HG03575 (cell line): Measurements from ENCODE around the gene ANXA2.
"Not testable (repeated sequence)": the region's sequence is repeated elsewhere in the genome, so short reads cannot be mapped to it uniquely, and the experiment has no call there.

ENCODE experiments used
- ATAC-seq: cut with Tn5 transposase; IDR thresholded peaks from one replicate; pipeline ENCODE4 v1.9.1; 2021; ENCODE audit not compliant: unreplicated experiment, insufficient number of reproducible peaks, low FRiP score; ENCODE audit errors: extremely low read depth

The ANXA2 gene

DNA sequence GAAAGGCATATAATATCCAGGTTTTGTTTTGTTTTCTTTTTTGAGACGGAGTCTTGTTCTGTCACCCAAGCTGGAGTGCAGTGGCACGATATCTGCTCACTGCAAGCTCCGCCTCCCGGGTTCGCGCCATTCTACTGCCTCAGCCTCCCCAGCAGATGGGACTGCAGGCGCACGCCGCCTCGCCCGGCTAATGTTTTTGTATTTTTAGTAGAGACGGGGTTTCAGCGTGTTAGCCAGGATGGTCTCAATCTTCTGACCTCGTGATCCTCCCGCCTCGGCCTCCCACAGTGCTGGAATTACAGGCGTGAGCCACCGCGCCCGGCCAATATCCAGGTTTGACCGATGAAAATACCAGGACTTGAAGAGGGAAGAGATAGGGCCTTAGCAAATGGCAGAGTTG, 15.0 kb upstream of the ANXA2 start:
- not testable (repeated sequence) for ATAC-seq

DNA sequence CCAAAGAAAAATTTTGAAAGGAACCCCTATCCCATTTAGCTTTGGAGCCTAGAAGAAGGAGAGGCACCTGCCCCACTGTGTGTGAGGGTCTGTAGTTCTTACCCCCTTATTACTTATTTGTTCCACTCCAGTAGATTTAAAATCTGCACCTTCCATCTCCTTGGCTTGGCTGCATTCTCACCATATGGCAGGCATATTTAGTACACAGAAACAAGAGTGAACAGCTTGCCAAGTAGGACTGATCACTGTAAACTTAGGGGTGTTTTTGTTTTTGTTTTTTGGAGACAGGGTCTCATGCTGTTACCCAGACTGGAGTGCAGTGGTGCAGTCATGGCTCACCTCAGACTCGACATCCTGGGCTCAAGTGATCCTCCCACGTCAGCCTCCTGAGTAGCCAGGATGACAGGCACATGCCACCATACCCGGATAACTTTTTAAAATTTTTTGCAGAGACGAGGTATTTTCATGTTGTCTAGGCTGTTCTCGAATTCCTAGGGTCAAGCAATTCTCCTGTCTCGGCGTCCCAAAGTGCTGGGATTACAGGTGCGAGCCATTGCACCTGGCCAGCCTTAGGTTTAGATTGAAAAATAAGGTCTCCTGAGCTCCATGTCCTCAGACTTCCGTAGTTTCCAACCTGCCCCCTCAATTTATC, 14.1 kb upstream of the ANXA2 start:
- ATAC-seq, result no peak

DNA sequence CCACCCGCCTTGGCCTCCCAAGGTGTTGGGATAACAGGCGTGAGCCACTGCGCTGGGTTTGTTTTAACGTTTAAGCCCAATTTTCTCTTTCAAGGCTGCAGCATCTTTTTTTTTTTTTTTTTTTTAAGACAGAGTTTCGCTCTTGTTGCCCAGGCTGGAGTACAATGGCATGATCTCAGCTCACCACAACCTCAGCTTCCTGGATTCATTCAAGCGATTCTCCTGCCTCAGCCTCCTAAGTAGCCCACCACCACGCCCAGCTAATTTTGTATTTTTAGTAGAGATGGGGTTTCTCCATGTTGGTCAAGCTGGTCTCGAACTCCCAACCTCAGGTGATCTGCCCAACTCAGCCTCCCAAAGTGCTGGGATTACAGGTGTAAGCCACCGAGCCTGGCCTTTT, 12.6 kb upstream of the ANXA2 start:
- ATAC-seq, result not testable (repeated sequence)

DNA sequence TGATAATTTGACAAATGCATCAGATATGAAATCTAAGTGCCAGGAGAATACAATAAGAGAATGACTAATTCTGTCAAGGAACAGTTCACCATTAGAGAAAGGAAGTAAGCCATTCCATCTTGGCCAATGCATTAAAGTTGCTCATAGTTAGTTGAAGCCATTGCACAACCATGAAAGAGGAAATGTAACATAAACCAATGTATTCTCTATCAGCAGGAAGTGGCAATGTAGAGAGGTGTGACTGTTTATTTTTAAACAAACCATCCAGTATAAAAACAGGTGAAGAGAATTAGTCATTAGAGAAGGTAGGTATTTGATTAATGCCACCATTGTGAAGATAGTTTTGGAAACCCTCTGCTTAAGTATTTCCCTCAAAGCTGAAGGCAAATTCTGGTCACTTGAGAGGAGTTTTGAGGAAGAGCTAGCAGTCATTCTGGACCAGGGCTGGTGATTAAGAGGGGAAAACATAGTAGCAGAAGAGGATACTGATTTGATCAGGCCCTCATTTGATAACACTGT, 10.7 kb upstream of the ANXA2 start:
- ATAC-seq, result no peak

DNA sequence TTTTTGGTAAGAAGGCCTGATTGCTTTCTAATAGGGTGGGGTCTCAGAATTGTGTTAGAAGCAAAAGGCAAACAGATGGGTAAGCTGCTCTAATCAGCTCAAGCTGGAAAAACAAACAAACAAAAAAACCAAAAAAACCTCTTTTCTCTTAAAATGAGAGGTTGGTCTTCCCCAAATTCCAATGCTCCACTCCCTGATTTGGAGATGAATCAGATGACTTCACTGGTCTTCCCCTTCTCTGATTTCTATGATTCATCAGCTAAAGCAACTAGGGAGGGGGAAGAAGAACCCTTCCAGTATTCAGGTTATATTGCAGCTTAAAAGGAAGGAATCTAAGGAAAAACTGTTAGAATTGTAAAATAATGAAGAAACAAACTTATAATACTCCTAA, 9.6 kb upstream of the ANXA2 start:
- no peak for ATAC-seq

DNA sequence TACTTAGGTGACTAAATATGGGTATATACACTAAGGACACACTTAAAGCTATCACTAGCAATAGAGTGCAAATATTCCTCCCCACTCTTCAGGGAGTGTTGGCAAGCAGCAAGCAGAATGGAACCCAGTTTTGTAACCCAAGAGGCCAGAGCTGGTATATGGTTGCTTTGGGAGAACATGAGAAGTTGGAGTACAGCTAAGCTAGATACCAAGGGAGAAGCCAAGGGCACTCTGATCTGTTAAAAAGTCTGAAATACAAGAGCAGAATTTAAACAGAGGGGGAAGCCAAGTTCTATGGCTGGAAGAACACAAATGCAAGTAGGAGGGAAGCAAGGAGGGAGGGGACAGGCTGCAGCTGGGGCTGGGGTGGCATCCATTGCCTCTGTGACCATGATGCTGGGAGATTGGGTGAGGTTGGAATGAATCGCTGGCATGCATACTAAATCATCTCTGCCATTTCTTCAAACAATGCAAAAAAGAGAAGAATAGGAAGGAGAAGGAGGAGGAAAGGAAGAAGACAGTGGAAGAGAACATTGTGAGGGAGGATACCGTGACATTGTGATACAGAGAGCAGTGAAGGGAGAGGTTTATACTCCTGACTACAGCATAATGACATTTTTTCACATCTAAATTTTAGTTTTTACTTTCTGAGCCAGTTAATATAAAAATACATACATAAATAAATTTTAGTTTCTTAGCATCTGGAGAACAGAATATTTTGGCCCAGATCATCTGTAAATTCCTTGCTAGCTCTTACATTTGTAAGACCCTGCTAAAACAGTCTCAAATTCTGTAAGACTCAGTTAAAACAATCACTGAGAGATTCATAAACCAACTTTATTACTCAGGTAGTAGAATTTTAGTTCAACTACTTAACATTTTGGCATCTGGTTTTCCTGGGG, 9.0 kb upstream of the ANXA2 start:
- no peak for ATAC-seq

DNA sequence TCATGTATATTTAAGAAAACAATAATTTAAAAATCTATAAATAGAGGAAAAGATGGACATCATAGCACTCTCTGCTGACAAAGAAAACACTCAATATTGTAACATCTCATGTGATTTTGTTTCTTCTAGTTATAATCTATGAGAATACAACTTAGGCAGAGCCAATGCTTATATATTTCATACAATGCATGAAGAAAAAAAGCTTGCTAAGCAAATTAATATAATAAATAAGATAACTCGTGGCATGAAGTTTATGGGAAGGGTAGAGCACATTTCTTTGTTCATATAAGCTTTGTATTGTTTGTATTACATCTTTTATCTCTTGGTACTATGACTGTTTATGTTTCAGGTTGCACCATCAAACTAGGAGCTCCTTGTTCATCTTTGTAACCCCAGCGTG, 7.6 kb upstream of the ANXA2 start:
- no peak for ATAC-seq

DNA sequence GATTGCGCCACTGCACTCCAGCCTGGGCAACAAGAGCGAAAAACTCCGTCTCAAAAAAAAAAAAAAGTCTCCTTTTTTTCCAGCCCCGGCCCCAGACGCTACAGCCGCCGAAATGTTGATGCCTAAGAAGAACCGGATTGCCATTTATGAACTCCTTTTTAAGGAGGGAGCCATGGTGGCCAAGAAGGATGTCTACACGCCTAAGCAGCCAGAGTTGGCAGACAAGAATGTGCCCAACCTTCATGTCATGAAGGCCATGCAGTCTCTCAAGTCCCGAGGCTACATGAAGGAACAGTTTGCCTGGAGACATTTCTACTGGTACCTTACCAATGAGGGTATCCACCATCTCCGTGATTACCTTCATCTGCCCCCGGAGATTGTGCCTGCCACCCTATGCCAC, 6.6 kb upstream of the ANXA2 start:
- ATAC-seq, result not testable (repeated sequence)

DNA sequence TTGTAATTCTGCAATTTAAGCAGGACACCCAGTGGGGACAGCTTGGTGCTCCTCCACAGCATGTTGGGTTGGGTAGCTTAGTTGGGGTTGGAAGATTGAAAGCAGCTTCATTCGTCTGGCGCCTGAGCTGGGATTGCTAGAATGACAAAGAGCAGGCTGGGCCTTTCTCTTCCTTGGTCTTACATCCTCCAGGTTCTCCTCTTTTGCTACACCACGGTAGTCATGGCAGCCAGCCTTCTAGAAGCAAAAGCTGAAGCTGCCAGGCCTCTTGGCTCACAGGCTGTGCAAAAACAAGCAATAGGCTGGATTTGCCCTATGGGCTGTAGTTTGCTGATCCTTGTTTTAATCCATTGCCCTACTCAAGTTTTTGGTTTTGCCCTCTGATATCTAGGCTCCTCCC, 3.2 kb upstream of the ANXA2 start:
- no peak for ATAC-seq

DNA sequence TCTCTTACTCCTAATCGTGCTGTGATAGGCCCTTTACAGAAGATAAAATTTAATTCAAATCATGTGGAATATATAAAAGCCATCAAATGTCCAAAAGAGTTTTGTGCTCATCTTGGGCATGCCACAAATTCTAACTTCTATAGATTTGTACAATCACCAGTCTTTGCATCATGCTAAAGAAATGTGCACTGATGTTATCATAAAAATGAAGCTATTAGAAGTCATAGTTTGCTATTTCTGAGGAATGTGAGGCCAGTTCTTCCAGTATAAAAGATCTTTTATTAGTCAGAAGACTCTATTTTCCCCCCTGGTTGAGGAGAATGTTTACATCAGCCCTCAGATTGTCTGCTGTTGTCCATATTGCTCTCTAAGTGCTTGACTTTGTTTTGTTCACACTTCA, 2.1 kb upstream of the ANXA2 start:
- no peak for ATAC-seq

DNA sequence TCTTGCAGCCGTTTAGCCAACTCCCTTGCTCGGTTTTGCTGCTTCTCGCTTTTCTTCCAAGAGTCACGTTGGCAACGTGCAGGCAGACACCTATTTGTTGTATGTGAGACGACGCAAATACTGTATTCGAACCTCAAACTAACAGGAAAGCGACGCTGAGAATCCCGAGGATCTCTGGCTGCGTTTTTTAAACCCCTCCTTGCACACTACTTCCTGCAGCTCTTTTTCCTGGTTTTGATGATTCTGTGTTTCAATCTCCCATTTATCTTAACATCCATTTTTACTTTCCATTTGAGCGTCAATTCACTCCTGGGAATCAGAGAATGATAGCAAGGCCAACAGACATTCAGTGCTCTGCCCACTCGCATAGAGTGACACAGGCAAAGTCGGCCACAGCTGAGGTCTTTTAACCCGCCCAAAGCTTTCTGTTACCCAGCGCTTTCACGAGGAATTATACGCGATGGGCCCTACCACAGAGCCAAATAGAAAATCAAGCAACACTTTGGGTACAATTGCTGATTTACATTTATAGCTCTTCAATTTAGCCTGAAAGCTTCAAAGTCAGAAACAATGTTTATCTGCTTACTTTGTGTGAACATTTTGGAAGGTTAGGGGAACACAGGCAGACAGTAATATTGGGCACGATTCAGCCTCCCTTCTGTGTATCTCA, 1.6 kb upstream of the ANXA2 start:
- no peak for ATAC-seq

DNA sequence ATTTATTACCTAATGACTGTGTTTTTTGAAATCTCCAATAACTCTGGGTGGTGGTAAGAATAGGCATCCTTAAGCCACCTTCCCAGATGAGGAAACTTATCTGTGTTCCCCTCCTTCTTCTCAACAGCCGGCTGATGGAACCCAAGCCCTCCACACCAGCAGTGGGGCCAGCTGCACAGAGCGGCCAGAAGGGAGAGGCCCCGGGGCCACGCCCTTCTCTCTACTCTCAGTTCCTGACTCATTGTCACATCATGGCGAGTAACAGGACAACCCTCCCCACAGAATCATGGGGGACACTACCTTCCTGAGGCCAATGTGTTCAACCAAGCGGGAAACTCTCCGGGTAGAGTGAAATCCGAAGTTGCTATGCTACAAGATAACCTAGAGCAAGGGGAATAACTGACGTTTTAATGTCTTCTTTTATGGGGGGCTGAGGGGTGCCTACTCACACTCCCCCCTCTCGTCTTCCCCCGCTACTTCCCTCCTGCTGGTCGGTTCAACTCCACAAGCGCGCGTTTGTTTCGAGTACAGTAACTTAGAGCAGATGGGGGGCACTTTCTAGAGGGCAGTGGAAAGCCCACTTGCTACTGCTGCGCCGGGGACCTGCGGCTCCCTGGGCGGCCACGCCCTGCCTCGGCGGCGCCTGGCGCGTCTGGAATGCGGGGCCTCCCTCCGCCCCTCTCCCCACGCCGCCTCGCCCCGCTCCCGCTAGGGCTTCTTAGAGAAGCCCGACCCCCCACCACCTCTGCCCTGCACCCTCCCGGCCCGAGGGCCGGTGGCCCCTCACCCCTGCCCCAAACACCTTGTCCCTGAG, 621 bp downstream of the ANXA2 start:
- no peak for ATAC-seq

DNA sequence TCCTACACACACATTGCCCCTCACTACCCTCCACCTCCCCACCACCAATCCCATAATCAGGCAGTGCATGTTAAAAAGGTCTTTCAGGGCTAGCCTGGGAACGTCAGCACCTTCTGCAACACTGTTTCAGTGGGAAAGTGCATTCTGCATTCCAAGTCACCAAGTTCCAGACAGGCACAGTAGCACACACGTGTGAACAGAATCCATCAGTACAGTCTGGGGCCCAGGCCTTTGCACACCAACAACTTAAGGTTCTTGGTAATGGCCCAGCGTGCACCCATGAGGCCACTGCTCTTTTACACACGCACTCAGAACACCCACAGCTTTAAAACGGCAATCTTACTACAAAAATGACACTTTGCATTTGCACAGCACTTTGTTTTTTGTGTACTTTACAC, 1.2 kb downstream of the ANXA2 start:
- no peak for ATAC-seq

DNA sequence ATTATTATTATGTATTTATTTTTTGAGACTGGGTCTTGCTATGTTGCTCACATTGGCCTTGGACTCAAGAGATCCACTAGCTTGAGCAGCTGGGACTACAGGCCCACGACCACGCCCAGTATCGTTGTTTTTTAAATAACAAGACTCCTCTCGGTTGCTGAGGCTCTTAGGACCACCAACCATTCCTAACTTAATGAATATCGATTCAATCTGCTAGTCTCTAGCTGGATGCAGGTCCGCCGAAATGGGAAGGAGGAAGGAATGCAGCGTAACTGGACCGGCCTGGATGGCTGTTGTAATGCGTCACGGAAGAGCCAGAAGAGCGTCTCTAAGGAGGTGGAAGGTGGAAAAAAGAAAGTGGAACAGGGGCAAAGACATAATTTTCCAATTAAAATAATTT, 1.7 kb downstream of the ANXA2 start:
- ATAC-seq, result no peak

DNA sequence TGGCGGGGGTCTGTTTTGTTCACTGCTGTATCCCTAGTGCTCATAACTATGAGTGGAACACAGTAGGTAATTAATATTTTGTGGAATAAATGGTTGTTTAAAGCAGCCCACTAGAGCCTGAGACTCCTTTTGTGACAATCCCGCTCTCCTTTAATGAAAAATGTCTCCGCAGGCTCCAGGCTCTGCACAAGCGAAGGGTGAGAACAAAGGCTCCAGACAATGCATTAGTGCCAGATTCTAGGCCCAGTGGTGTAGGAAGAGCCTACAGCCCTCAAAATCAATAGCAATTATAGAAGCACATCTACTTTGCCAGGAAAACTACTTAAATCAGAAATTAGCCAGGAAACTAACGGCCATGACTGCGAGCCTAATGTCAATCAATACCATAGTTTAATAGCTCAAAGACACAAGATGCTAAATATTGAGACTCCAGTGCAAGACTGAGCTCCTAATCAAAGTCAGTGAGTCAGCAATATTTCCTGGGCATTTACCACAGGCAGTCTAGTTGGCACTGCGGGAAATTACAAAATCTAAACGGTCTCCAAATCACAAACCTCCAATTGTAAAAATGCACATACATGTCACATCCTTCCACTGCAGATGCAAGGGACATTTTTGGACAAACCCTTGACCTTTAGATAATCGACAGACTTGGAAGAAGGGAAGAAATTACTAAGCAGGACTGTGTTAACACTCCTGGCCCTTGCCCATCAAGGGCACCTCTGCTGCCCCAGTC, 2.3 kb downstream of the ANXA2 start:
- ATAC-seq, result no peak

DNA sequence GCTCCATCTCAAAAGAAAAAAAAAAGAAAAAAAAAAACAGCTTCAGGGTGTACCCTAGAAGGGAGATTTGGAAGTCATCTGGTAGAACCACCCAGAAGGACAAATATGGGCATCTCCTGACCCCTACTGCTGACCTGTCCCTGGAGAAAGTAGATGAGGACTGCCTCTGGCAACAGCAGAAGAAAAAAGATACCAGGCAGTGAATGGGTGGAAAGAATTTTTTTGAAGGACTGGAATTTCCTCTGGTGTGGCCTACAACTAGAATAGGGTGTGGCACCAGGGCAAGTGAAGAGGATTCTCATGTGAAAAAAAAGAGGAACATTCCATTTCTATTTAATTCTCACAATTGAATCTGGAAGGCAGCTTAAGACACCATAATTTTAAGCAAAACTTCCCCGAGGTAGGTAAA, 3.1 kb downstream of the ANXA2 start:
- no peak for ATAC-seq

DNA sequence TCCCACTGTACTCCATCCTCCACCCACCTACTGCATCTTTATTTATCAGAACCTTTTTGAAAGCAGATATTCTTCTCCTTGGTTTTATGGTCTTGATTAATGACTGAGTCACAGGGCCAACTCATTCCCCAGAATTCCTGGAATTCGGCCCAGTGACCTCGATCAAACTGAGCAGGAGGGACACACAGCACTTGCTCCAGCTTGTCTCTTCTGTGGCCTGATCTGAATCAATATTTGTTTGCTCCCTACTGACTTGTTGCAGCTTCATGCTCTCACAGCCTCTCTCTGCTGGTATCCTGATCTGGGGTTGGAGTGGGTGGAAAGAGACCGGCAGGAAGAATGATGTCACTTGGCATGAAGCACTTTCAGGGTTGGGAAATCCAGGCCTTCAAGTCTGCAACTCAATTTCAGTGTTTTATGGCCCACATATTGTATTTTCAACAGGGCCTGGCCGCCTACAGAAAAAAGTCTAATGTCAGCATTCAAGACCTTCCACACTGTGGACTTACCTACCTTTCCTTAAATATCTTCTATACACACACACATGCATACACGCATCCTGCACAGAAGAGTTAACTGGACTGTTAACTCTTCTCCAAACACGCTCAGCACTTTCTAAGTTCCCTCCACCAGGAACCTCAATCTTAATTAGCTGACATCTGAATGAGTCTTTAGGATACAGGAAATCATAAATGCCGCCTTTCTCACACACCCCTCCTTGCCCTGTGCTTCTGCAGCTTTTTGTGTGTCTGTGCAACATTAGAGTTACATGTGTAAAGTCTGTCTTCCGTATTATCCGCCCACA, 4.6 kb downstream of the ANXA2 start:
- ATAC-seq, result no peak

DNA sequence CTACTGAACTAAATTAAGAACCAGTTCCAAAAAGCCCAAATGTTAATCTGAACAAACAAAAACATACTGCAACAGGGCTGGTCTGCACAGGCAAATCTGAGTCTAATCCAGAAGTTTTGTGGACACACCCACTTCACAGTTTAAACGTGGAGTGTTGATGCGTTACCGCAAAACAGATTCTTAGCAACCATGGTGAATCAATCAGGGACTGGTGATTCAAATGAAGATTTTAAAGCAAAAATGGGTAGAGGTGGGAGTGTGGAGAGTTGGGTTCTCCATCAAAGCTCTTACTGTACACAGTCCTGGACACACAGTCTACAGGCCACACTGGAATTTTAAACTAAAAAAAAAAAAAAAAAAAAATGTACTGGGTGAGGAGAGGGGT, 5.2 kb downstream of the ANXA2 start:
- ATAC-seq, result no peak
